ENCODE measurements around the gene CFD.

GRCh38 chr19:850221-850978, 9.1 kb upstream of the CFD start:
- TF ChIP-seq CTCF (IDR thresholded peaks at IDR 0.05): no peak
- no peak for TF ChIP-seq POLR2A (IDR thresholded peaks at IDR 0.05)
